ENCODE results near the gene NCKAP5.

Gene NCKAP5

GRCh38 chr2:133557614-133558013, 10.6 kb downstream of the NCKAP5 start:
- ChIA-PET POLR2A (no interaction called here), CTCF (no interaction called here)
- DNase-seq (ENCODE audit: extremely low spot score), result no peak
- TF ChIP-seq CTCF (IDR thresholded peaks at IDR 0.05; ENCODE audit: control extremely low read depth, extremely low read depth, low read depth, missing control alignments), result no peak

- CTCF ChIA-PET, result no interaction called here
These were observed 14.3 kb downstream of the NCKAP5 start for GRCh38 chr2:133553838-133554408.

GRCh38 chr2:133553251-133553650, 15.0 kb downstream of the NCKAP5 start:
- TF ChIP-seq CTCF (IDR thresholded peaks at IDR 0.05; ENCODE audit: control extremely low read depth, extremely low read depth, low read depth, missing control alignments), result no peak
- CTCF ChIA-PET, result no interaction called here
- no peak for DNase-seq (ENCODE audit: extremely low spot score)
- POLR2A ChIA-PET, result no interaction called here

More at GRCh38 chr2:133553838-133554408, 14.3 kb downstream of the NCKAP5 start:
- no peak for TF ChIP-seq CTCF (IDR thresholded peaks at IDR 0.05; ENCODE audit: control extremely low read depth, extremely low read depth, low read depth, missing control alignments)
- POLR2A ChIA-PET, result no interaction called here
- DNase-seq (ENCODE audit: extremely low spot score), result no peak

GRCh38 chr2:133552821-133553220, 15.4 kb downstream of the NCKAP5 start:
- ChIA-PET POLR2A (no interaction called here), CTCF (no interaction called here)
- TF ChIP-seq CTCF (IDR thresholded peaks at IDR 0.05; ENCODE audit: control extremely low read depth, extremely low read depth, low read depth, missing control alignments), result no peak
- DNase-seq (ENCODE audit: extremely low spot score), result no peak

- ChIA-PET POLR2A (no interaction called here), CTCF (interaction anchor here (1.1 to 1.6 kb wide), 4 partner anchors 11 to 19 kb away, joined by 3 to 4 read pairs (median 4); no protein-coding TSS in a partner anchor)
- DNase-seq (ENCODE audit: extremely low spot score), result no peak
- no peak for TF ChIP-seq CTCF (IDR thresholded peaks at IDR 0.05; ENCODE audit: control extremely low read depth, extremely low read depth, low read depth, missing control alignments)
These were observed 26.5 kb downstream of the NCKAP5 start for GRCh38 chr2:133541797-133542196.

GRCh38 chr2:133541376-133541775, 26.9 kb downstream of the NCKAP5 start:
- TF ChIP-seq CTCF (IDR thresholded peaks at IDR 0.05; ENCODE audit: control extremely low read depth, extremely low read depth, low read depth, missing control alignments), result no peak
- DNase-seq (ENCODE audit: extremely low spot score), result no peak
- ChIA-PET CTCF (interaction anchor here (1.2 to 1.6 kb wide), 2 partner anchors 13 to 19 kb away, joined by 3 to 4 read pairs; no protein-coding TSS in a partner anchor), POLR2A (no interaction called here)
